CD4-positive, alpha-beta T cell treated with Interleukin-15 for 4 hours (primary cell): ENCODE results near the gene GPR12.
"Not testable (repeated sequence)": the region's sequence is repeated elsewhere in the genome, so short reads cannot be mapped to it uniquely, and the experiment has no call there.

Experiments
- DNase-seq: peaks from one replicate; pipeline ENCODE4 v3.0.0-alpha.2; 2020; ENCODE audit warnings: low spot score

The GPR12 gene

DNA sequence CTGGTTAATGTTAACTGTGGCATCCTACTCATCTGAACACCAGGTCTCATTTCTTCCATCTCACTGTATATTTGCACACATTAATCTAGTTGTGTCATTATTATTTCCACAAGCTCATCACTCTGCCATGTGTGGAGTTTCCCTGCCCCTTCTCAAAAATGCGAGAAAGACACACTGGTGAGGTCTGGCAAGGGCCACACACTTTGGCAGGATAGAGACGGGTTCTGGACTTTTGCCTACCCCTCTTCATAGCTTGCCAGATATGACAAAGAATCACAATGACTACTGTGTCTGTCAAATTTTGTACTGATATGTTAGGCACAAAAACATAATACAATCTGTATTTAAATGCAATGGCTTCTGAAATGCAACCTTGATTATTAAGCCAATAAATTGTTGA lies 12.9 kb downstream of the GPR12 start:
- DNase-seq = no peak

DNA sequence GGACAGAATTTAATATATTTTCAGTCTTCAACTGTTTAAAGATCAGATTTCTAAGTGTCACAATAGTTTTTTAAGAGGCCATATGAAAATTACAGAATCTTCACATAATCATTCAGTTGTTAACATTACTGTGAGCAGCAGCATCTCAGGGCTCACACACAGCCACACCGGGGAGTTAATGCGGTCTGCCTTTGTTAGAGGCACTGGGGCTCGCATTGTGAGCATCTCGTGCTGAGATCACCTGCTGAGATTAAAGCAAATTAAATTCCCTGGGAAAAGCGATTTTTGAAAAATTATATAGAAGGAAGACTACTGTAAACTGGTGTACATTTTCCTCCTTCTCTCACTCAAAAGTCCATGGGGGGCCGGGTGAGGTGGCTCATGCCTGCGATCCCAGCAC lies 16.6 kb downstream of the GPR12 start:
- no peak for DNase-seq

DNA sequence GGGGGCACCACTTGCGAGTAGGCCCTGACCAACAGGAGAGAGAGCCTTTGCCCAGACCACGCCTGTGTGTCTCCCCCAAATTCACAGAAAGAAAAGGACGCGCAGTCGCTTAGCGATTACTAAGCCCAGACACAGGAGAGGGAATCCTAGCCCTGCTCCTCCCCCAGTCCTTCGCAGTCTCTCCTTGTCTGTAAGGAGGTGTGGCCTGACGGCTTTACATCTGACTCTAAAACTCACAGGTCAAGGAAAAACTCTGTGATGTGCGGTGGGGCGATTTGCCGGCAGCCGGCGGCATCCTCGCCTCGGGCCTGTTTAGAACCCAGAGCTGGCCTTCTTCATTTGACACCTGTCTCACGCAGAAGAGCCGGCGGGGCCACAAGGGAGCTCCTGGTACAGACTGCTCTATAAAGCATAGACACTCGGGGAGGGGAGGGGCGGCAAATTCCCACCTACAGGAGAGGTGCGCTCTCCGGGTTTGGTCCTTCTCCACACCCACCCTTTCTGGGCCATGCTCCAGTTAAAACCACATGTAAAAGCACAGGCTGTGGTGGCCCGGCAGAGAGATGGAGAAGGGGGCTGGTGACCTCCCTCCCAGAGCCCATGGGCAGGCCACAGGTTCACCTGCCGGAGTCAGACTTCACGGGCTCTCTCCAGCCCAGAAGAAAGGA lies 17.8 kb downstream of the GPR12 start:
- no peak for DNase-seq

DNA sequence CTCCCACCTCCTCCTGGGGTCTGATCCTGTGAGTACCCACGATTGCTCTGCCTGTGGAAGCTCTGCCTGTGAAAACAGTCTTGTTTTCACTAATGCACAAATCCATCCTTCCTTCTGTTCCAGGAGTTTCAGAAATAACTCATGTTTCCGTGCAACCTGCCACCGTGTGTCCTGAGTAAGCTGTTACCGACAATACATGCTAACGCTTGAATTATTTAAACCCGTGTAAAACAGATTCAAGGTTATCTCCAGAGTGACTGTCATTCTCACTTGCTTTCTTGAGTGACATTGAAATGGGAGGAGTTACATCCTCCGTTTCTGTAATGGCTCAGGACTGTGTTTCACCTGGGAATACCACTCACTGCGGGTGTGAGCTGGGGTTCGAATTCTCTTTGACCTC lies 24.9 kb downstream of the GPR12 start:
- DNase-seq = no peak

DNA sequence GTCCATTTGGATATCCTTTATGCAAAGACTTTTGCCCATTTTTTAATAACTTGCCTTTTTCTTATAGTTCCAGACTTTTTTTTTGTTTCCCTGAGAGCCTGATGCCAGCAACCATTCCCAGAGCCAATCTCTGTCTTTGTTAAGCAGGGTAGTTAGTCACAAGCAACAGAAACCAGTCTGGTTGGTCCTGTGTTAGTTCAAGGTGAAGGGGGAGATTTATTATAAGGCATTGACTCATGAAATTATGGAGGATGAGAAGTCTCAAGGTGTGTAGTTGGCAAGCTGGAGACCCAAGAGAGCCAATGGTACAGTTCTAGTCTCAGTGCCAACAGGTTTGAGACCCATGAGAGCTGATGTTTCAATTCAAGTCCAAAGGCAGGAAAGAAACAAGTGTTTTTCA lies 33.0 kb downstream of the GPR12 start:
- no peak for DNase-seq

DNA sequence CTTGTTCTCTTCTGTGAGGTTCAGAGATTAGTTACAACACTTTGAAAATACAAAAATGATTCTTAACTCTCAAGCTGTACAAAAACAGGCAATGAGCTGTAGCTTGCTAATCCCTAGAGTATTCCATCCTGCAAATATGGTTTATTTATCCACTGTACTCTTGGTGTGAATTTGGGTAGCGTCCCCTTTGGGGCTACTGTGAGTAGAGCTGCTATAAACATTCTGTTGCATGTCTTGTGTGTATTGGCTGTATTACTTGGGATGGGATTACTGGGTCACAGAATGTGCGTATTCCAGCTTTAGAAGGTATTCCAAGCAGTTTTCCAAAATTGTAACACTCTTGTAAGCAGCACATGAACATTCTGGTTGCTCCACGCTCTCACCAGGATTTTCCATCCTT lies 33.5 kb downstream of the GPR12 start:
- no peak for DNase-seq

DNA sequence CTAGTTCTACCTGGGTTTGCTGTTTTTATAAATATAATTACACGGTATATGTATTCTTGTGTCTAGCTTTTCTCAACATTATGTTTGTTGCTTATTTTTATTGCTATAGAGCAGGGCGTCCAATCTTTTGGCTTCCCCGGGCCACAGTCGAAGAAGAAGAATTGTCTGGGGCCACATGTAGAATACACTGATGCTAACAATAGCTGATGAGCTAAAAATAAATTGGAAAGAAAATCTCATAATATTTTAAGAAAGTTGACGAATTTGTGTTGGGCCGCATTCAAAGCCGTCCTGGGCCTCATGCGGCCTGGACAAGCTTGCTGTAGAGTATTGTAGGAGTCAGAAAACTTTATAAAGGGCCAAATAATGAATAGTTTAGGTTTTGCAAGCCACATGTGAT lies 33.9 kb downstream of the GPR12 start:
- no peak for DNase-seq

DNA sequence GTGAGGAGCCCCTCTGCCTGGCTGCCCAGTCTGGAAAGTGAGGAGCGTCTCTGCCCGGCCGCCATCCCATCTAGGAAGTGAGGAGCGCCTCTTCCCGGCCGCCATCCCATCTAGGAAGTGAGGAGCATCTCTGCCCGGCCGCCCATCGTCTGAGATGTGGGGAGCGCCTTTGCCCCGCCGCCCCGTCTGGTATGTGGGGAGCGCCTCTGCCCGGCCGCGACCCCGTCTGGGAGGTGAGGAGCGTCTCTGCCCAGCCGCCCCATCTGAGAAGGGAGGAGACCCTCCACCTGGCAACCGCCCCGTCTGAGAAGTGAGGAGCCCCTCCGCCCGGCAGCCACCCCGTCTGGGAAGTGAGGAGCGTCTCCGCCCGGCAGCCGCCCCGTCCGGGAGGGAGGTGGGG lies 37.0 kb downstream of the GPR12 start:
- not testable (repeated sequence) for DNase-seq

DNA sequence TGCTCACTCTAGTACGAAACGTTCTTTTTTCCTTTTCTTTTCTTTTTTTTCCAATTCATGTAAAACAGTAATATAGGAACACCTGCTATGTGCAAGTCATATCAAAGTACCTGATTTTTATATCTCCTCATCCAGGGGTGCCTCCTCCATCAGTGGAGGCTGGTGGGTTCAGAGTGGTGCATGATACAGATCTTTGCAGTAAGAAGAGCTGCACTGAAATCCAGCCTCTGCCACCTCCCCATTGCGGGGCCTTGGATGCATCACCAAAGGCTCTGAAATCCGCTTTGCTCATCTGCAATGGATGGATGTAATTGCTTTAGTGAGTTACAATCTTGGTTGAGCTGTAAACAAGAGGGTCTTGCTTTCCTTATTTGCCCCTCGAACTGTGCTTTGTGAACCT lies 38.3 kb downstream of the GPR12 start:
- DNase-seq = no peak

DNA sequence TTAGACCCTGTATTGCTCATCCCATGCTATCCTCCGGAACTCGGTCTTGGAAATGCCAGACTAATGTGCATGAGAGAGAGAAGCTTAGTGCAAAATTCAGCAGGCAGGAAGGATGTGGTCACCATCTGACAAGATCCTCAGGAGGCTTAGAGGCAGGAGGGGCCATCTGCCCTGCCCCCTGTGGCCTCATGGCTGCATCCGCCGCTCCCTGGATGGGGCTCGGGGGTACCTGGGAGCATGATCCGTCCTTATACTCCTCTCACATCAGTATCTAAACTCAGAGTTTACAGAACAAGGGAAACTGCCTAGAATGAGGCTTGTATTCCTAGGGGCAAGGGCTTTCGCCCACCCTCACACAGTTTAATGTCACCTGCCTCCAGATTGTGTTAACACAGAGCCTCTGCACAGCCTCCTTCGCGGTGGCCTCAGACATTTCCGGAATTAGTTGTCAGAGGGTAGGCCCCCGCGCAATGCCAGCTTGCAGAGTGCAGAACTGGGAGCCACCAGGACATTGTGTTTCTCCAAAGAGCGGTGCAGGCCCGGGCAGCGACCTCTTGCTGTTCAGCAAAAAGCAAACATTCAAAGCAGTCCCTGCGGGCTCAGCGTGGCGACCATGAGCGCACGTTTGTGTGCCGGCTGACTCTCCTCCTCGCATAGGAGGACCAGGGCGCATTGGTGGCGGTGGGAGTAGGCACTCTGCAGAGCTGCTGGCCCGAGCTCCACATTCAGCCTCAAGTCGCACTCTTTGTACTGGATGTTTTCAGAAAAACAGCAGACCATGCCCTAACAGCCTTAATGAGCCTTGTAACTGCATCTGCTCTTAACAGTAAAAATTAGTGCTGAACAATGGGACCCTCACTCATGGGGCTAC lies 39.1 kb downstream of the GPR12 start:
- peak; percentile 29 for DNase-seq

DNA sequence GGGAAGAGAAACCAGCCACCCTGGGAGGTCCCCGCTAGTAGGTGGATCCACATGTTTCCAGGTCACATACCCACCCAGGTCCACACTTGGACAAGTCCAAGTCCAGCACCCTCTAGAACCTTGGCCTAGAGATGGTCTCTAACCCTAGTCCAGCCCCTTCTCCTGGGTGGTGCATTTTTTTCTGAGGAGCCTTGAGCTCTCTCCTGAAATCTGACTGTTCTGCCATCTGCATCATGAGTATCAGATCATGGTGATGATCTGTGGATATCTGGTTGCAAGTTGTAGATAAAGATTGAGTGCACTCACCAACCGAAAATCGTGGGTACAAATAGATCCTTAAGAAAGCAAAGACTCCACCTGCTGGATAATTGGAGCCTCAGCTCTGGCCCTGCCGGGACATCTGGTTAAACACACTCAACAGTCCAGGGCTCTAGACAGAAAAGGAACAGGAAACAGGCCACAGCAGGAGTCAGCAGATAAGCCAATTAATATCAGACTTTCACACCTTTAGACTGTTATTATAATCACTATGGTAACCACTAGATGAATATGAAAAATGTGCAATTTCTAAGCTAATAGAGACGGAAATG lies 41.1 kb downstream of the GPR12 start:
- no peak for DNase-seq

DNA sequence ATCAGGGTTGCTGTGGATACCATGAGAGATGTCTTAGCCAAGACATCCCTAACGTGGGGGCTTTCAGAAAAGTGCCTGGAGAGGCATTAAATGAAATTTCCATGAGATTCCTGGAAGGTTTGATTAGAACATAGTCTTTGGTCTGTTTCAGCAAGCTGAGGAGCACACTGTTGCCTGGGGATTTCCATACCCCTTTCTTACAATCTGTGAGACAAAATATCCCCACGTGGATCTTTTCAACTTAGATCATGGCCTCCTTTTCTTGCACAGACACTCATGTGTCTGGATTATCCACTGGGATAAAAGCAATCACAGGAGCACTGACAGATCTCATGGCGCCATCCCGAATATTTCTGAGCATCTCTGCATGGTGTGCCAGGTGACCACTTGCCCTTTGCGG lies 41.7 kb downstream of the GPR12 start:
- DNase-seq = no peak

DNA sequence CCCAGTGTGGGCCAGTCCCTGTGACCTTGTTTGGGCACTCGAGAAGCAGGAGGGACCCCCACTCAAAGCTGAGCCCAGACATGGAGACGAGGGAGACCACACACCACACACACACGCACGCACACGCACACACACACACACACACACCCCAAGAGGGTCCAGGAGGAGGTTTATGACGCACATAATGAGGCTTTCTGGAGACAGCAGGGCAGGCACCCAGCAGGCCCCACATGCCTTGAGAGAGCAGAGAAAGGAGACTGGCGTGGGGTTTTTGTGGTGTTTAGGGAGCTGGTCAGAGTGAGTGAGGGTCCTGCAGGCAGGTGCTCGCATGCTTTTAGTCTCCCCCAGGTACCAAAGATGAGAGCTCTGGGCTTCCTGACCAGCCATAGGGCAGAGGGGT lies 42.4 kb downstream of the GPR12 start:
- no peak for DNase-seq

DNA sequence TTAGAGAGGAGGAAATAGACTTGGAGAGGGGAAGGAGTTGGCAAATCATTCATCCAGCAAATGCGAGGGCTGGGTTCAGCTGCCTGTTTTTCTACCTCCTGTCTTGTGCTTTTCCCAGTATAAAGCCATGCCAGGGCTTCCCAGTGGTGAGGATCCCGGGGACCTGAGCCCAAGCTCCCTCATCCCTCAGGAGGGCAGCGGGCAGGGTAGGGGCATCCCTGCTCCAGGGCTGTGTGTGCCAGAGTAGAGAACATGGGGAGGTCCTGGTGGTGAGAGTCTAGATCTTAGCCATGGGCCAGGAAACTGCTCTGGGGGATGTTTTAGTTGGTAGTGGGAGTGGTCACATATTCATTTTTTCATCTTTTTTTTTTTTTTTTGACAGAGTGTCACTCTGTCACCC lies 43.6 kb downstream of the GPR12 start:
- DNase-seq = no peak

DNA sequence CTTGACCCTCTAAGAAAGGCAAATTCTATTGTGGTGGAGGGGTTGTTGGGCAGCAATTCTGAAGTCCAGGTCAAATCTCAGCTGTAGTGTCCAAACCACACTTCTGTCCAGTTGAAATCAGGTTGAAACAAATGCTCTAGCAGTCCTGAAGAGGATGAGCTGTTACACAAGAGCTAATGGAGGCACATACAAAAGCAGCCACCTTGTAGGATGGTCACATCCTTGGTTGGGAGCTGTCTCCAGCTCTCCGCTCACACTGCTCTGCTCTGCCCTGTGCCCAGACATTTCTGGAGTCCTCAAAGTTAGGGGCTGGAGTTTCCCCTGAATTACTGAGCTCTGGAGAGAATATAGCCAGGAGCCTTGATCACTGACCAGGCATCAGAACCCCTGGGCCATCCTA lies 47.2 kb downstream of the GPR12 start:
- no peak for DNase-seq

DNA sequence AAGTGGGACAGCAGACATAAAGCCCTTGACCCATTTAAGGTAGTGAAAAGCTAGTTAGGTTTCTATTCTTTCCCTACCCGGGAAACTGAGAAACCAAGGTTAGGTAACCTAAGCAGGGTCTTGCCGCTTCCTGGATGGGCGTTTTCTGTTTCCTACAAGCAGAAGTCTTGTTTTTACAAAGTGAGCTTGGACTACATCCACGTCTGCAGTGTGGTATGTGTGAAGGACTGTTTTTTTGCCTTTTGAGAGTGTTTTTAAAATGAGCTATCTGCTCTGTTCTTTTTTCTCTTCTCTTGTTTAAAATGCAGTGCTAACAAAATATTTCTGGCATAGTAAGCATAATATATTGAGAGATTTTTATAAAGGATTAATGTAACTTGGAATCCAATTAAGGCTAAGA lies 49.4 kb downstream of the GPR12 start:
- DNase-seq = no peak

DNA sequence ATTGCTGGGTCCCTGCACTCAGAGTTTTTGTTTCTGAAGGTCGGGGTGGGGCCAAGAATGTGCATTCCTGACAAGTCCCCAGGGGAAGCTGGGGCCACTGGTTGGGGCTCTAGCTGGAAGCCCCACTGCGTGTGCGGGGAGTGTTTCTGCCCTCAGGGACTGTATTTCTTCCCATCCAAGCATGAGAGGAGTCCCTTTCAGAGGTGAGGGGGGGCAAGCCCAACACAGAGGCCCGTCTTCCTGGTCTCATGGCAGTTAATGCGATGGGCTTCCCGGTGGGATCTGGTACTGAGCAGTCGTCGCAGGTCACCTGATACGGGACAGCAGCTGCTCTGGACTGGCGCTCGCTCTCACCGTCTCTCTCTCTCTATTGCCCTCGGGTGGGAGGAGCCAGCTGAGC lies 50.4 kb downstream of the GPR12 start:
- DNase-seq = no peak

DNA sequence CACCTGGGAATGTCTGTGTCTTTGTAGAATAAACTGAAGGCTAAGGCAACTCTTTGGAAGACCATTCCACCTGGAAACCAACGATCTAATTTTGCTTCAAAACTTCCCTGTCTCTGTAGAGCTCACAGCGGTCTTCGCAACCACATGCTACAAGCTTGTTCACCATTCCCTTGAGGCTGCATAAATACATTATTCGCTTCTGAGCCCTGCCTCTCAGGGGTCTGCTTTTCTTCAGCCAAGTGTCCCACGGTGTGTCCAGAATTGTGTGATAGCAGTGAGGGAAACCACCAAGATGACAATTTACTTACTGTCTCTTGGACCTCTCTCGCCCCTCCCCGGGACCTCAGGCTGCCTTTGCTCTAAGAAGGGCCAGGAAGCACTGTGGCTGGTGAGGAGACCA lies 51.1 kb downstream of the GPR12 start:
- no peak for DNase-seq

DNA sequence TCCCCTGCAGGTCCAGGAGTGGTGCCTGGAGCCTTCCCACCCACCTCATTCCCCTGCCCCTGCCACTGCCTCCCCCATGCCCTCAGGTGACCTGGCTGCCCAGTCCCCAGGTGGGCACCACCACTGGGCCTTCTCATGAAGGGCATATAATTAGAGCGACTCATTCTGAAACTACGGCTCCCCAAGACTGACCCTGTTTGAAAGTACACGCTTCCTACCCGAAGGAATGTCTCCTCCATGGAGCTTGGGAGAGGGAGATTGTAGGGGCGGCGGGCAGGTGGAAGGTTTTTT lies 52.6 kb downstream of the GPR12 start:
- DNase-seq = no peak

DNA sequence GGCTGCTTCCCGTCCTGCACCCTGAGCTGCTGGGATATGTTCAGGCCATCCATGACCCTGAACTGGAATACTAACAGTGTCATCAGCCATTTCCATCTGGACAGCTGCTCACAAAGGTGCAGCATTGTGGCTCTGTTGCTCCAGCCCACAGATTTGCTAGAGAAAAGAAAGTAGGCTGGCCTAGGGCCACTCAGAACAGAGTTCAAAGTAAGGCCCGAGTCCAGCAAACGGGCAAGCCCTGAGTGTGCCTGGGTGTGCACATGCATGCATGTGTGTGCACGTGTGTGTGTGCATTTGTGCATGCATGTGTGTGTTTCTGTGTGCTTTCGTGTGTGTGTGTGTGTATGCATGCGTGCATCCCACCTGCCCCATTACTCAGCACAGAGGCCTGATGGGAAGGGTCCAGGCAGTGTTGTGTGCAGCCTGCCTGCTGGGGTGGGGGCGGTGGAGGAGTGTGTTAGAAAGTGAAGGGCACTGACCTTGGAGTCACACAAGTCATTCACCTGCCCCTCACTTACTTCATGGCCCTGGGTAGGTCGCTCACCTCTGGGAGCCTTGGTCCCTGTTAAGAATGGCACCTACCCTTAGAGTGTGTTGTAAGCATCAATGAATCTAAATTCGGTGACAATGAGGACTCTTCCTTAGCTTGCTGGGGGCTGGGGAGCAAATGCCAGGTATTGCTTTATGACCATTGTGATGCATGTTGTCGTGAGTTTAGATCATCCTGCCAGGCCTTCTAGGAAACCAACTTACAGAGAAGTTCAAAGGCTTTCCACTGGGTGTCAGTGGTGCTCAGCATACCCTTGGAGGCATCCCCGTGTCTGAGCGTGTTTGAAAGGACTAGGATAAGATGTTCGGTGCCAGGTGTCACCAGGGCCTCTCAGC lies 53.2 kb downstream of the GPR12 start:
- peak; percentile 40 for DNase-seq

DNA sequence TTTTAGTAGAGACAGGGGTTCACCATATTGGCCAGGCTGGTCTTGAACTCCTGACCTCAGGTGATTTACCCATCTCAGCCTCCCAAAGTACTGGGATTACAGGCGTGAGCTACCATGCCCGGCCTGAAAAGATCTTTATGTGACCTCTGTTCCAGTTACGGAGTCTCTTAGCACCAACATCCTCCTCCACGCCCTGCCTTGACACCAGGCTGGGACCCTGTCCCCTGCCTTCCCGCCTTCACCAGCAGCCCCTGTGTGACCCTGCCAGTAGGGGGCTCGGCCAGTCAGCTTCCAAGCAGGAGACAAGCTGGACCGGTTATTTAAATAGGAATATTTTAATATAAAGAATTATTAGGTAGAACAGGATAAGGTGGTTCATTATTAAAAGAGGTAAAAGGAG lies 54.2 kb downstream of the GPR12 start:
- DNase-seq = no peak

DNA sequence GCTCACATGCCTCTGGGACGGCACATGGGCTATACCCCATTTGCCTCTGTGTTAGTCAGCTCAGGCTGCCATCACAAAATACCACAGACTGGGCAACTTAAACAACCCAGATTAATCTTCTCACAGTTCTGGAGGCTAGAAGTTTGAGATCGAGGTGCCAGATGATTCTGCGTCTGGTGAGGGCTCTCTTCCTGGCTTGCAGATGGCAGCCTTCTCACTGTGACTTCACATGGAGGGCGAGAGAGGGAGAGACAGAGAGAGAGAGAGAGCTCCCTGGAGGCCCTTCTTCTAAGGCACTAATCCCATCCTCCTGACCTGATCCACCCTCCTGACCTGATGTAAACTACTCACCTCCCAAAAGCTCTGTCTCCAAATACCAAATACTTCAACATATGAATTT lies 55.0 kb downstream of the GPR12 start:
- no peak for DNase-seq
